ENCODE results near the gene ARHGAP26.

Gene ARHGAP26

DNA sequence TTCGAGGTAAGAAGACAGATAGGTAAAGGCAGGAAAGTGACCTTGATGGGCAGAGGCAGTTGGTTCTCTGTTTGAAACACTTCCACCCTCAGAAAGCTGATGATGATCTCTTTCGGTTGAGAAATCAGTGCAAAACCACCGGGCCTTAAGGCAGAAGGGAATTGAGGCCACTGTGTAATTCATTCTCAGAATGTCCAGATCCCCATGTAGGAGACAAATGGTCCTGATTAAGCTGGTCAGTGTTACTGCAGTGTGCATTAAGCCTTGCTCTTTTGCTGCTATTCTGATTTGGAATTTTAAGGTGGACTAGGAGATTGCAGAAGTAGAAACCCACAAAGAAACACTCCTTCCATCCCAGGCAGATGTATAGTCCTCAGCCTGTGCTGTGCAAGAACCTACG is 255.2 kb downstream of the ARHGAP26 start:
- DNase-seq = no peak

GRCh38 chr5:143025971-143026370 is 255.8 kb downstream of the ARHGAP26 start:
- DNase-seq = no peak

DNA sequence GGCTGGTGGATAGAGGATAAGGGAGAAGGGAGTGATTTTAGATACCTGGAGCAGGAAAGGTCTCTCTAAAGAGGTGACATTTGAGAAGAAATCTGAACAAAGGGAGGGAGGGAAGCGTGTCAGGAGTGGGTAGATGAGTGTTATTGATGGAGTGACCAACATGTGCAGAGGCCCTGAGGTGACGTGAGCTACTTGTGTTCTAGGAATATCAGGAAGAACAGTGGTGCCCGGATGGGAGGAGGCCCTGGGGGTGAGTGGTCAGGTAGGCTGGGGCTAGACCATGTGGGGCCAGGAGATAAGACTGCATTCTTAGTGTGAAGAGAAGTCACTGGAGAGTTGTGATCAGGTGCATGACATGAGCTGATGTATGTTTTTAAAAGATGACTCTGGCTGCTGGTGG is 256.2 kb downstream of the ARHGAP26 start:
- DNase-seq = no peak

- DNase-seq = no peak
These were observed 259.1 kb downstream of the ARHGAP26 start for GRCh38 chr5:143029293-143029692.

DNA sequence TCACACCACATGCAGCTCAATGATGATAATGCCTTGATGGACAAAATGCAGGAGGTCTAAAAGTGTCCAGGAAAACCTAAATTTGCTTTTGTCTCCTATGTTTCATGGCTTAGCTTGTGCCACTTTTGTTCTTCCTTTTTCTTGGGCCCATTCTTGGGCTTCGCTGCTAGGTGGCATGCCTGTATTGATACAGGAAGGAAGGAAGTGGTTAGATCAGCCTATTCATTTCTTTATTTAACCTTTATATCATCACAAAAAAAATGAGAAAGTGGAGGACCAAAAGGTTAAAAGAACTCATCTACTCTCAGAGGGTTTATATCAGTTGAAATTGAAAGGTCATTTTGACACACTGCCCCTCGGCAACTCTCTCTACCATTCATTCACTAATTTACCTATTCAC is 260.2 kb downstream of the ARHGAP26 start:
- peak; percentile 67 for DNase-seq

- DNase-seq = no peak
These were observed 261.8 kb downstream of the ARHGAP26 start for GRCh38 chr5:143031781-143032580.

DNA sequence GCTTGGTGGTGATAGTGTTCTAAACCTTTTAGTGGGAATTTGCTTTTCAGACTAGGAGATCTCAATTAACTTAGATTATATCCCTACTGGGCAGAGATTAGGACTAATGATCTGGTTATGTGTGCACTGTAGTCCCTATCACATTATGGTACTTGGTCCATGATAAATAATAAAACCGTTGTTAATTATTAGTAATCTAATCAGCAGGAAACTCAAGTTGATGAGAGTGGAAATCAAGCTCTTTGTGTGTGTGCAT is 262.3 kb downstream of the ARHGAP26 start:
- no peak for DNase-seq

GRCh38 chr5:143033535-143034250 is 263.5 kb downstream of the ARHGAP26 start:
- no peak for DNase-seq

- DNase-seq = no peak
These were observed 266.2 kb downstream of the ARHGAP26 start for GRCh38 chr5:143036146-143036927.

DNA sequence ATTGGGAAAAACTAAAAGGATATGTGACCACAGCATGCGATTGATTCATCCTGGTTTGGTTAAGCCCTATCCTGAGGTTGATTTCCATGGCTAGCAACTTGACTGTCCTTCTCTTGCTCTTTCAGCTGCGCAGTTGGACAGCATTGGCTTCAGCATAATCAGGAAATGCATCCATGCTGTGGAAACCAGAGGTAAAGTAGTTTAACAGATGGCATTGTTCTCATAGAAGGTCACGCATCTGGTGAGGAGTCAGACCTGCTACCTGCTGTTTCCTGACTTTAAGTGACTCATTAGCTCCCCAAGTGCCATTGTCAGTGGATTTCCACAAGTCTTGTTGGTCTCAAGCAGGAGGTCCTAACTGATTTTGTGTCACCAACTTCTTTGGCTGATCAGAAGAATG is 266.9 kb downstream of the ARHGAP26 start:
- no peak for DNase-seq

- DNase-seq = no peak
These were observed 267.5 kb downstream of the ARHGAP26 start for GRCh38 chr5:143037708-143038107.

DNA sequence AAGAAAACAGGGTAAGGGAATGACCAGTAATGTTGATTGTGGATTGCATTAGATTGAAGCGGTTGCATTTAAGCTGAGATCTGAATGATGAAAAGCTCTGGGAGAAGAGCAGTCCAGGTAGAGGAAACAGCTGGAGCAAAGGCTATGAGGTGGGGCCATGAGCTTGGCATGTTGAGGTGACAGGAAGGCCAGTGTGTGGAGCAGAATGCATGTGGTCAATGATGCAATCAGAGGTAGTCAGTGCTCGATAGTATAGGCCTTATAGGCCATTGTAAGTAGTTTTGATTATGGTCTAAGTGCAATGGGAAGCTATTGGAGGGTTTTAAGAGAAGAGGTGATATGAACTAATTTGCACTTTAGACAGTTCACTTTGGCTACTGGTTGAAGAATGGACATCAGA is 270.4 kb downstream of the ARHGAP26 start:
- no peak for DNase-seq

DNA sequence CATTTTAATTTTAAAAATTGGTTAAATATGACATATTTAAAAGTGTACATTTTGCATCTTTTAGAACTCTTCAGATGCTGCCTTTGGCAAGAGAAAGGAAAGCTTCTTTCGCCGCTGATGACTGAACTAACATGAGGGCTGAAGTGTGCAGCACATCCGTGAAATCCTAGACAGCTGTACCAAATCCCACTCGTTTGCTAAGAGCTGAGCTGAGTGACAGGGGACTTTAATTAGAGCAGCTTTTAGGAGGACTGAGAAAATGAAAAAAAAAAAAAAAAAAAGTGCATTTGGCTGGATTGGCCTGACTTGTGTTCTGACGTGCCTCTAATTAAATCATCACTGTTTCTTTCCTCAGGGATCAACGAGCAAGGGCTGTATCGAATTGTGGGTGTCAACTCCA is 271.3 kb downstream of the ARHGAP26 start:
- DNase-seq = no peak

GRCh38 chr5:143041972-143042770 is 272.0 kb downstream of the ARHGAP26 start:
- no peak for DNase-seq

DNA sequence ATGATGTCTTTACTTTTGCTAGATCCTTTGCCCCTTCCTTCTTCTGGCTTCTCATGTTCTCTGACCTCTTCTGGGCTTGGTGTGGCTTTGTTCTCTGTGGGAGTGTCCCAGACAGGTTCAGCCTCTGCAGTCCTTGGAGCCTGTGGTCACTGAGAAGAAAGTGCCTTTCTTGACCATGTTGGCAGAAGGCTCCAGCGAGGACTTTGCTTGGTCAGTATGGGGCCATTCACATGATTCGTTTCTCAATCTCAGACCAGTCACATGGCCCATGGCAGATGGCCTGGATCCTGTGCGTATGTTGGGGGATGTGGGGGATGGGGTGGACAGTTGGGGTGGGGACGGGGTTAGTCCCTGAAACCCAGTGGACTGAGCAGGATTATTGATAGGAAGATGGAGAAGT is 274.1 kb downstream of the ARHGAP26 start:
- DNase-seq = no peak

DNA sequence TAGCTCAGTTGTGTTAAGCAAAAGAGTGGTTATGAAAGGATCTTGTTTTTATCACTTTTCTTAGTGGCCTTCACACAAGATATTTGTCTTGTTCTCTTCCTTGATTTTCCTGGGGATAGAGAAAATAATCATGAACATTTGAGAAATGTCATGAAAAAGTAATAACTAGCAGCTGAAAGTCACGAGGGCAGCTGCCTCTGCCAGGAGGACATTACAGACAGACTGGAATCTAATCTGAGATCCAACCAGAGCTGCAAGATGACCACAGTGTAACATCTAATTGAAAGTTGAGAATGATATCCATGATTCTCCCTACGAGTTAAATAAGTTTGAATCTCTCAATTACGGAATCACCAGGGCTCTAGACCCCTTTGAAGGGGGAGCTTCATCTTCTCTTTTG is 274.9 kb downstream of the ARHGAP26 start:
- no peak for DNase-seq

DNA sequence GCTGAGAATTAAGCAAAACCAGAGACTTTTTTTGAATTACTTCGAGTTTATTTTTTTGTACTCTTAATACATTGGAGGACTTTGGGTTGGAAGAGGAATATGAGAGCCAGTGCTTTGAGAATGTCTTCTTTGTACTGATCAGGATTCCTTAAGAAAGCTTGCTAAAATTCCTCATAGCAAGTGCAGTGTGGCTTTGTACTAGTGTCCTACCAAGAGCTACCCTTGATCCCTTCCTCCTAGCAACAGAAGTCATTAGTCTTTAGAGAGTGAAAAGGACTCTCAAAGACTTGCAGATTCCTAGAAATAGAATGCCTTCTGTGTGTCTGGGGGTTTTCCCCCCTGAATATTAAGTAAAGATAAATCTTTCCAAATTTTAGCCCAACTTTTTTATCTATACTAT is 276.1 kb downstream of the ARHGAP26 start:
- DNase-seq = no peak

DNA sequence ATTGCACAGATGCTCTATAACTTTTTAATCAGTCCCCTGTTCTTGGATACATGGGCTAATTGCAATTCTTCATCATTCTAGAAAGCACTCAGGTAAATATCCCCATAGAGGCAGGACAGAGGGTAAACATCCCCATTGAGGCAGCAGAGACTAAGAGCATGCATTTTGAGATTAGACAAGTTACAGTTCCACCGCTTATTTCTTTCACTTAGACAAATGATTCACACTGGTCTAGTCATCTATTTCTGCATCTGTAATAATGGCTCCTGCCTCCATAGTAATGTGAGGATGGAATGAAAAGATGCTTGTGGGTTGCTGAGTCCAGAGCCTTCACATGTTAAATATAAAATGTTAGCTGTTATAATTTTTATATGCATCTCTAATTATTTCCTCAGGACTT is 276.9 kb downstream of the ARHGAP26 start:
- DNase-seq = no peak

DNA sequence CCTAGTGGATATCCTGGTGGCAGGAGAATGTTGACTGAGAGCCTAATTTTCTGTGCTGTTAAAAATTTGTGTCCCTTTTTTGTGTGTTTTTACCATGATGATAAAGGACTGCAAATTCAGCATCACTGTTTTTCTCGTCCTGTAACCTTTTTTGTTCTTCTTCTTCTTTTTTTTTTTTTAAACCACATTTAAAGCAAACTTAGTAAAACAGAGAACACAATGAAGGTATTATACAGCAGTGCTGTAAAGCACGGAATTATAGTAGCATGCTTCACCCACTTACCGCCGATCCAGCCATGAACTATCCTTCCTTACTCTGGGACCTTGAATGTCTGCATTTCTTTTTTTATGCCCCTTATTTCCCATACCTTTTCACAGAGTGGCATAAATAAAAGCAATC is 280.0 kb downstream of the ARHGAP26 start:
- DNase-seq = no peak

DNA sequence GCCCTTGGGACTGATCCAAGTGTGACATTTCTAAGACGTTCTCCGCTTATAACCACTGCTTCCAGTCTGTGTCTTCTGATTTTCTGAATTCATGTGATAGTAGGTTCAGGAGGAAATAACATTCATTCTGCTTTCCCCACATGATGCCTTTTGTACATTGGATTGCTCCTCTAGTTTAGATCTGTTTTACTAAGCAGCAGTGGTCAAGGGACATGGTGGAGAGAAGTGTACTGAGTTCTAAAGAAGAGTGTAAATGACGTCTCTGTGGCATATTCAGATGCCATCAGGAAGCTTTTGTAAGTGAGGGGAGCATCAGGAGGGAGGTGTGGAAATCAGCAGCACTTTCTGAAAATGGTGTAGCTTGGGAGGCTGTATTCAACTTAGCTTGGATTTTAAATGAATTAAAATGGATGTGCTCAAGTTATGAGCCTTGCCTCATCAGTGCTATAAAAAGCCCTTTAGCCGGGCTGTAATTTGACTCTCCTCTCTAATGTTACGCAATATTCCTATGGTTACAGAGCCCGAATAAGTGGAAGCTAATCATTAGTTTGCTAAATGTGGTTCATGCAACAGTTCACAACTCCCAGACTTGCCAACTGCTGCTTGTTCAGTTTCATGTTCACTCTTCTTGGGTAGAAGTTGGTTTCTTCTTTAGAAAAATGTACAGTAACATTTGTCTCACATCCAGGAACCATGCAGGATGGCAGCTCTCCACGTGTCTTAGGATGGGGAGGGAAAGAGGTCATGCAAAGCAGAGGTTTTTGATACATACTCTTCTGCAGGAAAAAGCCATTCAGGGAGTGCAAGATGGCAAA is 281.3 kb downstream of the ARHGAP26 start:
- DNase-seq = no peak

GRCh38 chr5:143052967-143053682 is 282.9 kb downstream of the ARHGAP26 start:
- DNase-seq = no peak

GRCh38 chr5:143053780-143054179 is 283.6 kb downstream of the ARHGAP26 start:
- no peak for DNase-seq
